ENCODE results near the gene DYNLT4. TPM values are rescaled to one million over a fixed set of nuclear protein-coding genes. Genes with fewer than 3 reads are reported as not detected.
A peak's percentile ranks its signal among the peaks of the same experiment; 100 is the strongest.

The DYNLT4 gene
- total RNA-seq, 1 donor, result not detected

- peak; percentile 94 for DNase-seq (ENCODE audit: low read depth)
- TF ChIP-seq CTCF (IDR thresholded peaks at IDR 0.05; ENCODE audit: insufficient read depth, low read length), result no peak
- H3K4me3 ChIP-seq (ENCODE audit: low read depth, low read length), result peak within 1 kb of the TSS; percentile 72
These were observed 1.1 kb upstream of the DYNLT4 start, which contains the start of gene BTBD19 for GRCh38 chr1:44808063-44808937. BTBD19 (plus strand) TSS chr1:44808523; CDS start chr1:44808821, 298 bp downstream.

GRCh38 chr1:44807364-44808062 is 362 bp upstream of the DYNLT4 start:
- H3K4me3 ChIP-seq (ENCODE audit: low read depth, low read length), result peak overlapping the region; percentile 56
- TF ChIP-seq CTCF (IDR thresholded peaks at IDR 0.05; ENCODE audit: insufficient read depth, low read length), result no peak
- peak; percentile 100 for DNase-seq (ENCODE audit: low read depth)

GRCh38 chr1:44806025-44806703 is 987 bp downstream of the DYNLT4 start:
- peak overlapping the region; percentile 35 for H3K4me3 ChIP-seq (ENCODE audit: low read depth, low read length)
- TF ChIP-seq CTCF (IDR thresholded peaks at IDR 0.05; ENCODE audit: insufficient read depth, low read length), result no peak
- DNase-seq (ENCODE audit: low read depth), result no peak

GRCh38 chr1:44805311-44806024 is 1.7 kb downstream of the DYNLT4 start:
- peak; percentile 18 for TF ChIP-seq CTCF (IDR thresholded peaks at IDR 0.05; ENCODE audit: insufficient read depth, low read length)

GRCh38 chr1:44803312-44804095 is 3.6 kb downstream of the DYNLT4 start:
- DNase-seq (ENCODE audit: low read depth), result no peak
- H3K4me3 ChIP-seq (ENCODE audit: low read depth, low read length), result peak overlapping the region; percentile 93
- TF ChIP-seq CTCF (IDR thresholded peaks at IDR 0.05; ENCODE audit: insufficient read depth, low read length), result no peak

More at GRCh38 chr1:44805311-44806024, 1.7 kb downstream of the DYNLT4 start:
- no peak for DNase-seq (ENCODE audit: low read depth)
- H3K4me3 ChIP-seq (ENCODE audit: low read depth, low read length), result no peak overlapping the region

GRCh38 chr1:44803062-44803311 is 4.2 kb downstream of the DYNLT4 start:
- peak overlapping the region; percentile 93 for H3K4me3 ChIP-seq (ENCODE audit: low read depth, low read length)

More at GRCh38 chr1:44803062-44803311, 4.2 kb downstream of the DYNLT4 start:
- TF ChIP-seq CTCF (IDR thresholded peaks at IDR 0.05; ENCODE audit: insufficient read depth, low read length), result no peak
- no peak for DNase-seq (ENCODE audit: low read depth)
